GM18520 (cell line): Measurements from ENCODE around the gene RBM47.

Experiments
- ATAC-seq: cut with Tn5 transposase; IDR thresholded peaks from one replicate; pipeline ENCODE4 v1.9.1; 2021; ENCODE audit not compliant: unreplicated experiment

RBM47 gene

GRCh38 chr4:40380647-40381046 lies 249.0 kb downstream of the RBM47 start:
- no peak for ATAC-seq

- no peak for ATAC-seq
Observed at GRCh38 chr4:40379248-40379647, 250.4 kb downstream of the RBM47 start.

GRCh38 chr4:40378619-40379018 lies 251.0 kb downstream of the RBM47 start:
- ATAC-seq = no peak

GRCh38 chr4:40377512-40378365 lies 251.9 kb downstream of the RBM47 start:
- ATAC-seq = no peak

- ATAC-seq = no peak
Observed at GRCh38 chr4:40375620-40376019, 254.0 kb downstream of the RBM47 start.

- ATAC-seq = no peak
Observed at GRCh38 chr4:40375095-40375494, 254.6 kb downstream of the RBM47 start.

GRCh38 chr4:40373636-40374035 lies 256.0 kb downstream of the RBM47 start:
- ATAC-seq = no peak
